GM23248 (cell line): ENCODE results near the gene HADHA. TPM values are rescaled to one million over a fixed set of nuclear protein-coding genes. Genes with fewer than 3 reads are reported as not detected.

Source experiments
- DNase-seq: peaks from one replicate; pipeline ENCODE4 v3.0.0-alpha.2; 2015
- H2AFZ ChIP-seq: fragments of 200-600 bp; sonication (generic); 2 replicates; pipeline ENCODE4 v1.6.1; 2016; ENCODE audit warnings: antibody characterized with exemption
- H3F3A ChIP-seq: fragments of 200-600 bp; sonication (generic); 2 replicates; pipeline ENCODE4 v1.6.1; 2016; ENCODE audit warnings: mild to moderate bottlenecking, antibody characterized with exemption, mixed run types; ENCODE audit not compliant: insufficient read depth
- H3K27ac ChIP-seq: fragments of 200-600 bp; sonication (generic); 2 replicates; pipeline ENCODE4 v1.5.1; 2016; ENCODE audit warnings: mild to moderate bottlenecking
- H3K27me3 ChIP-seq: fragments of 200-600 bp; sonication (generic); replicated peaks from 2 replicates; pipeline ENCODE4 v1.6.1; 2016; ENCODE audit warnings: mild to moderate bottlenecking; ENCODE audit not compliant: insufficient read depth
- H3K36me3 ChIP-seq: fragments of 200-600 bp; sonication (generic); 2 replicates; pipeline ENCODE4 v1.6.1; 2016; ENCODE audit warnings: low read depth, mild to moderate bottlenecking
- H3K4me1 ChIP-seq: fragments of 200-600 bp; sonication (generic); 2 replicates; pipeline ENCODE4 v1.6.1; 2016; ENCODE audit warnings: mild to moderate bottlenecking; ENCODE audit not compliant: insufficient read depth
- H3K4me2 ChIP-seq: fragments of 200-600 bp; sonication (generic); one replicate; pipeline ENCODE4 v1.6.1; 2016; ENCODE audit warnings: mild to moderate bottlenecking; ENCODE audit not compliant: unreplicated experiment
- H3K4me3 ChIP-seq: fragments of 200-600 bp; sonication (generic); 2 replicates; pipeline ENCODE4 v1.5.1; 2016; ENCODE audit warnings: mild to moderate bottlenecking
- H3K79me2 ChIP-seq: fragments of 200-600 bp; sonication (generic); 2 replicates; pipeline ENCODE4 v1.6.1; 2016; ENCODE audit warnings: mild to moderate bottlenecking; ENCODE audit not compliant: insufficient read depth
- H3K9ac ChIP-seq: fragments of 200-600 bp; sonication (generic); 2 replicates; pipeline ENCODE4 v1.6.1; 2016; ENCODE audit warnings: mild to moderate bottlenecking
- H3K9me2 ChIP-seq: fragments of 200-600 bp; sonication (generic); 2 replicates; pipeline ENCODE4 v1.6.1; 2016; ENCODE audit warnings: mixed run types, mild to moderate bottlenecking, moderate library complexity; ENCODE audit not compliant: insufficient read depth
- H3K9me3 ChIP-seq: fragments of 200-600 bp; sonication (generic); one replicate; pipeline ENCODE4 v1.6.1; 2017; ENCODE audit warnings: low read depth
- H4K20me1 ChIP-seq: fragments of 200-600 bp; sonication (generic); 2 replicates; pipeline ENCODE4 v1.6.0; 2016; ENCODE audit not compliant: insufficient read depth
- EZH2 ChIP-seq: fragments of 200-600 bp; sonication (generic); IDR thresholded peaks from 2 replicates; pipeline ENCODE4 v1.6.1; 2018; ENCODE audit warnings: antibody characterized with exemption, mild to moderate bottlenecking; ENCODE audit not compliant: insufficient read depth, poor library complexity, severe bottlenecking
- EZH2phosphoT487 ChIP-seq: fragments of 200-600 bp; sonication (generic); IDR thresholded peaks from 2 replicates; pipeline ENCODE4 v1.6.1; 2018; ENCODE audit warnings: antibody characterized with exemption, moderate library complexity, mild to moderate bottlenecking, low read depth; ENCODE audit not compliant: insufficient read depth
- WGBS, 2 experiments: methylation state at CpG; one replicate each; pipeline ENCODE4 v1.1.6; 2015 to 2017; ENCODE audit warnings: low lambda C conversion rate in 2 of 2, low coverage in 1 of 2; ENCODE audit errors: missing lambda C conversion rate in 2 of 2; 5-methylcytosine and 5-hydroxymethylcytosine counted together
- in situ Hi-C: fragments of 300-500 bp; cut with MboI; formaldehyde crosslinking; loops from 2 replicates; pipeline ENCODE4 v1.15.0; 2020
- polyA plus RNA-seq: library from polyadenylated mRNA; unstranded; fragments of >200 nt; fragmentation: Nextera tagmentation; extraction: Ambion mirVana; gene quantifications from 2 replicates; pipeline ENCODE4 v1.2.1, GENCODE V29; 2016
- total RNA-seq: library from RNA; depleted of rRNA; stranded (reverse); fragments of >200 nt; shearing (Covaris generic); gene quantifications from 2 replicates; pipeline ENCODE4 v1.2.3, GENCODE V29; 2014

Gene HADHA
- total and polyA plus RNA-seq, 2 experiments from 2014 or later, result 121 to 122 TPM

- in situ Hi-C loops, result no loop called here
- no peaks in the 10 kb centered on the region for H4K20me1 ChIP-seq
- WGBS, 2 experiments, result 89 to 96% methylated on average over 3 of the region's 3 CpGs
- TF ChIP-seq EZH2, result no peak
- TF ChIP-seq EZH2phosphoT487, result no peak
- 0 out of 2 replicates have a peak, but pooled peaks cover 4% of the 10 kb centered on the region for H3F3A ChIP-seq
- no peaks in the 10 kb centered on the region for H3K27me3 ChIP-seq
- no peaks in the 10 kb centered on the region; the same call in 1 of the 2 replicates for H3K79me2 ChIP-seq
- H3K4me1 ChIP-seq, result peaks cover 9% of the 10 kb centered on the region
- no peak overlapping the region for H3K4me3 ChIP-seq
- 0 out of 2 replicates have a peak overlapping the region, but pooled peaks have one; percentile 5 for H3K27ac ChIP-seq
- no peak overlapping the region for H3K9ac ChIP-seq
- H3K9me2 ChIP-seq, result no peaks in the 10 kb centered on the region
- no peak overlapping the region for H2AFZ ChIP-seq
- DNase-seq, result peak; percentile 57
- H3K9me3 ChIP-seq, result no peaks in the 10 kb centered on the region
- H3K4me2 ChIP-seq, result peak overlapping the region; percentile 2
- H3K36me3 ChIP-seq, result peaks cover 48% of the 10 kb centered on the region
These were observed 39.7 kb upstream of the HADHA start for GRCh38 chr2:26284132-26284531.

GRCh38 chr2:26283606-26284005 is 39.2 kb upstream of the HADHA start:
- Histone ChIP-seq H3K9me3 (no peaks in the 10 kb centered on the region), H3K9me2 (no peaks in the 10 kb centered on the region), H3K4me2 (peak overlapping the region; percentile 2), H3K4me1 (peaks cover 9% of the 10 kb centered on the region), H3K9ac (no peak overlapping the region), H3K79me2 (no peaks in the 10 kb centered on the region; the same call in 1 of the 2 replicates), H3K4me3 (no peak overlapping the region), H3K27ac (0 out of 2 replicates have a peak overlapping the region, but pooled peaks have one; percentile 5), H3K36me3 (peaks cover 52% of the 10 kb centered on the region), H4K20me1 (no peaks in the 10 kb centered on the region), H3F3A (0 out of 2 replicates have a peak, but pooled peaks cover 4% of the 10 kb centered on the region), H3K27me3 (no peaks in the 10 kb centered on the region), H2AFZ (no peak overlapping the region)
- WGBS, 2 experiments, result 74 to 88% methylated on average over 2 of the region's 2 CpGs
- TF ChIP-seq EZH2phosphoT487 (no peak), EZH2 (no peak)
- no peak for DNase-seq
- in situ Hi-C loops, result no loop called here

GRCh38 chr2:26281226-26281625 is 36.8 kb upstream of the HADHA start:
- H3K27ac ChIP-seq, result no peak overlapping the region
- H3K36me3 ChIP-seq, result peaks cover 58% of the 10 kb centered on the region
- no peak overlapping the region for H3K4me3 ChIP-seq
- H3K4me1 ChIP-seq, result peaks cover 9% of the 10 kb centered on the region
- H3K9me3 ChIP-seq, result no peaks in the 10 kb centered on the region
- H4K20me1 ChIP-seq, result no peaks in the 10 kb centered on the region
- no peak overlapping the region for H3K4me2 ChIP-seq
- no peaks in the 10 kb centered on the region for H3K27me3 ChIP-seq
- DNase-seq, result no peak
- H2AFZ ChIP-seq, result no peak overlapping the region
- peaks cover 3% of the 10 kb centered on the region; the same call in 1 of the 2 replicates for H3K79me2 ChIP-seq
- no peaks in the 10 kb centered on the region for H3K9me2 ChIP-seq
- H3K9ac ChIP-seq, result no peak overlapping the region
- 96 to 100% methylated on average over 2 of the region's 2 CpGs for WGBS, 2 experiments
- H3F3A ChIP-seq, result 0 out of 2 replicates have a peak, but pooled peaks cover 4% of the 10 kb centered on the region
- in situ Hi-C loops, result no loop called here
- TF ChIP-seq EZH2, result no peak

GRCh38 chr2:26279886-26280285 is 35.5 kb upstream of the HADHA start:
- Histone ChIP-seq H3K9me2 (no peaks in the 10 kb centered on the region), H3K79me2 (peaks cover 10% of the 10 kb centered on the region; the same call in 1 of the 2 replicates), H3K4me3 (no peak overlapping the region), H3K36me3 (peaks cover 54% of the 10 kb centered on the region), H3F3A (peaks cover 7% of the 10 kb centered on the region; the same call in 1 of the 2 replicates), H3K4me2 (no peak overlapping the region), H3K4me1 (peaks cover 10% of the 10 kb centered on the region), H3K27ac (no peak overlapping the region), H2AFZ (no peak overlapping the region), H4K20me1 (no peaks in the 10 kb centered on the region), H3K9me3 (no peaks in the 10 kb centered on the region), H3K27me3 (no peaks in the 10 kb centered on the region), H3K9ac (no peak overlapping the region)
- TF ChIP-seq EZH2phosphoT487, result no peak
- no peak for TF ChIP-seq EZH2
- in situ Hi-C loops, result no loop called here
- DNase-seq, result no peak
- 95 to 100% methylated on average over 3 of the region's 3 CpGs for WGBS, 2 experiments
